LoVo (cell line): Measurements from ENCODE around the gene MYO15A.

ENCODE experiments used
- DNase-seq: peaks from one replicate; pipeline ENCODE4 v3.0.0-alpha.2; 2016; ENCODE audit warnings: low spot score

The MYO15A gene

DNA sequence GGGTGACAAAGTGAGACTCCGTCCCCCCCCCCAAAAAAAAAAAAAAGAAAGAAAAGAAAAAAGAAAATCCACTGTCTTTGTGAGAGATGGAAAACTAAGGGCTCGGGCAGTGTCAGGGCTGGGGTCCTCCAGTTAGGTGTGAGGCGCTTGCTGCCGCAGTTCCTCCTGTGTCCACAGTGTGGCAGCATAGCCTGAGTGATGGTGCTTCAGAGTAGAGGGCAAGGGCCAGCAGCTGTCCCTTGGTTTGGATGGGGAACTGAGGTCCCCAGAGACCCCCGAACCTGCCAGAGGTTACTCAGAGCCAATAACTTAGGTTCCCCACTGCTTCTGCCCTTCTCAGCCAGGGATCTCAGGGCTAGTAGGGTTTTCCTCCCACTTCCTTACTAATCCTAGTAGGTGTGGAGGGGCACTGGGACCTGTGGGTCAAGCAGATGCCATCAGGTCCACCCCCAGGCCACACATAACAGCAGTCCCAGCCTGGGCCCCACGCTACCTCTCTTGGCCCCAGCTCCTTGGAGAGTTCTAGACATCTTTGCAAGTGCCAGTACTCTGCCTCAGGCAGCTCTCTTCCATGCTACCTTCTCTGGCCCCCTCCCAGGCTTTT, 109.0 kb downstream of the MYO15A start:
- peak; percentile 44 for DNase-seq

- DNase-seq: no peak
Observed at GRCh38 chr17:18218756-18219415, 110.3 kb downstream of the MYO15A start.

DNA sequence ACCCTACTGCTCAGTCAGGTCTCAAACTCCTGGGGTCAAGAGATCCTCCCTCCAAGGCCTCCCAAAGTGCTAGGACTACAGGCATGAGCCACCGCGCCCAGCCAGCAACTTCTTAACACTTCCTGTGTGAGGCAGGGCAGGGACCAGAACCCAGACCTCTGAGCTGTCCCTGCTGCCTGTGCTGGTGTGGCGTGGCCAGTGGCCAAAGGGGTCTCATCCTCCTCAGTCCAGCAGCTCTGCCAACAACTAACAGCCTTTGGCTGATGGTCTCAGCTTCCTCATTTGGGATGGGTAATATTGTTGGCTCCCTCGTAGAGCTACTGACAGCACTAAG, 115.5 kb downstream of the MYO15A start:
- DNase-seq: no peak

DNA sequence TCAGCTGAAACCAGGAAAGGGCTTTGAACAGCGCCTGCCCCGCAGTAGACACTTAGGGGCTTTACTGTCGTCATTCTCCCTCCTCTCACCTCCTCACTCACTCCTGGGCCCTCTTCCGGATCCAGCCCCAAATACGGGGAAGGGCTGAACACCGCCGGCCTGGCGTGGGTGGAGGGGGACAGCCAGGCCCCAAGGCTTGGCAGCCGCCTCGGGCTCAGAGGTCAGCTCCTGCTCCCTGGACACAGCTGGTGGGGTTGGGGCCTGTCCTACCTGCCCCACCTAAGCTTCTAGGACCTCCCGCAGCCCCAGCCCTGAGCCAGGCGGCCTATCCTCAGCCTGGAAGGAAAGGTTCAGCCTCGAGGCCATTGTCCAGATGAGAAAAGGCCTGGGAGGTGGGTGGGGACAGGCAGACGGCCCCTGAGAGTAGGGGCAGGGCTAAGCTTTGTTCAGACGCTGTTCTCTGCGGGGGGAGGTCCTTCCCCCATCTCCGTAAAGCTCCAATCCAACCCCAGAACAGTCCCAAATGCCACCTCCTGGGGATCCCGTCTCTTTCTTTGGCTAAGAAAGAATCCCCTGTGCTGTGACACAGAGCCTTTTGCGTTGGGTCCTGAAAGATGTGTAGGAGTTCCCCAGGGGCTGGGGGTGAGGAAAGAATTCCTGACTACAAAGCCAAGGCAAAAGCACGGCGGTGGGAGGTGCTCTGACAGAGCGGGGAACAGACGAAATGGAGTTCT, 116.0 kb downstream of the MYO15A start:
- DNase-seq: no peak

- DNase-seq: peak; percentile 95
Observed at GRCh38 chr17:18225121-18225641, 116.6 kb downstream of the MYO15A start, which contains the start of gene LLGL1. Gene LLGL1, plus strand, starts transcription at chr17:18225635. Its CDS starts 48 bp downstream, at chr17:18225683.

DNA sequence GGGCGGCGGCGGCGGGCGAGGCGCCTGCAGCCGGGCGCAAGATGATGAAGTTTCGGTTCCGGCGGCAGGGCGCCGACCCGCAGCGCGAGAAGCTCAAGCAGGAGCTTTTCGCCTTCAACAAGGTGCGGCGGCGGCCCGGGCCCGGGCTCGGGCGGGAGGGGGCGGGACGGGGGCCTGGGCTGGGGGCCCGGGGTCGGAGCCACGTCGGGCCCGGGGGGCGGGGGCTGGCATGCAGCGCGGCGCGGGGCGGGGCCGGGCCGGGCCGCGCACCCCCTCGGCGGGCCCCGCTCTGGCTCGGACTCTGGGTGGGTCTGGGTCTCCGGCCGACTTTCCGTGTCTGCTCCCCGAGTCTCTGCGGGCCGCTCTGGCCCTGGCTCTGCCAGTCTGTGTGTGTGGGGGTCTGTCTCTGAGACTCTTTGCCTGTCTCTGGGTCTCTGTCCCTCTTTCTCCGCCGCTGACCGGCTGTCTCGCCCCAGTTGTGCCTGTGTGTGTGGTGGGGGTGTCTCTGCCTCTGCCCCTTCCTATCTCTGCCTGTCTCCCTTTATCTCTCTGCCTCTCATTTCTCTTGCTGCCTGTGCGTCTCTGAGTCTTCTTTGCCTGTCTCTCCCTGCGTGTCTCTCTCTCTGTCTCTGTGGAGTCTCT, 117.2 kb downstream of the MYO15A start:
- no peak for DNase-seq

DNA sequence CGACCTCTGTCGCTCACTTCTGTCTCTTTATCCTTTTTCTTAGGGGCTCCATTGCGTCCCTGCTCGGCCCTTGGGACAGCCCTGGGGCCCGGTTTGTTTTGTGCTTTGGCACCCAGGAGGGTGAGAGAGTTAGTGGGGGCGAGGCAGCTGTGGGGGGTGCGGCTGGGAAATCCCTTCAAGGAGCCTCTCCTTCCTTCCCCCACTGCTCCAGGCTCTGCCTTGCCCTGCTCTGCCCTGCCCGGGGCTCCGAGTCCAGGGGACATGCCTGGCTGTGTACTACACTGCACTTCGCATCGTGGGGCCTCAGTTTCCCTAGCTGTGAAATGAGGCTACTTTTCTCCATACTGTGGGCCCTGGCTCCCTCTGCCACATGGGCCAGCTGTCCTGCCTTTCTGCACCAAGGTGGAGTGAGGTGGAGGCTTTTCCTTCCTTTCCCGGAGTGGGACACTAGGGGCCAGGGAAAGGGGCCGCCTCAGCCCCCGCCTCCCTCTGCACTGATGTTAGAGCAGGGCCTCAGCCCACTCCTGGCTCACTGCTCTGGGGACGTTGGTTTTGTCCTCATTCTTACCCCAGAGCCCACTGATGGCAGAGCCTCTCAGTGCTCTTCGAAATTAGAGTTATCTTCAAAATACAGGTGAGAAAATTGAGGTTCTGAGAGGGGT, 117.9 kb downstream of the MYO15A start:
- no peak for DNase-seq

GRCh38 chr17:18227635-18228034, 119.1 kb downstream of the MYO15A start:
- no peak for DNase-seq

- no peak for DNase-seq
Observed at GRCh38 chr17:18228176-18228682, 119.7 kb downstream of the MYO15A start.

- DNase-seq: no peak
Observed at GRCh38 chr17:18229254-18229653, 120.7 kb downstream of the MYO15A start.
